Mammary epithelial cell (primary cell): ENCODE measurements around the gene HSPH1.

Experiments used
- EZH2 ChIP-seq: IDR thresholded peaks from 2 replicates; pipeline ENCODE4 v1.6.1; 2012; ENCODE audit warnings: low read length, inconsistent platforms, borderline replicate concordance
- TF ChIP-seq, protein P1 (sequence below), 2 donors: IDR thresholded peaks in 1 of 2; conservative IDR thresholded peaks in 1 of 2; 2 replicates each; pipeline ENCODE4 v1.5.1; 2011 to 2012; ENCODE audit warnings: inconsistent platforms in 2 of 2, low read length in 2 of 2, mild to moderate bottlenecking in 2 of 2, control low read depth in 1 of 2, low read depth in 1 of 2; ENCODE audit not compliant: insufficient read depth in 1 of 2; ENCODE audit errors: extremely low read depth in 1 of 2

DNA sequence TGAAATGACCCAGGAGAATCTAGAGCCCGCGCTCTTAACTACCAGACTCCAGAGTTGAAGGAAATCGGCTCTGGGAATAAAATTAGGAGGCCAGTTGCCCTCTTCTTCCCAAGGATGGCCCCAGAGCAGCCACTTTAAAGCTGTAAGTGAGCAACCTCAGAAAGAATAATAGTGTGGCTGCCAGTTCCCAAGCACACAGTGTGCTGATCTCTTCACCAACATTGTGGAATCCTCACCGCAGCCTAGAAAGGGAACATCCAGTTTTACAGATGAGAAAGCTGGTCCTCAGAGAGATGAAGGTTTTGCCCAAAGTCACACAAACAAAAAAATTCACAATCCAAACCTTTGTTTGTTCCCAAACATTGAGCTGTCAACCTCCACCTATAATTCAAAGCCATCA, 39.6 kb downstream of the HSPH1 start:
- TF ChIP-seq, protein P1, sequence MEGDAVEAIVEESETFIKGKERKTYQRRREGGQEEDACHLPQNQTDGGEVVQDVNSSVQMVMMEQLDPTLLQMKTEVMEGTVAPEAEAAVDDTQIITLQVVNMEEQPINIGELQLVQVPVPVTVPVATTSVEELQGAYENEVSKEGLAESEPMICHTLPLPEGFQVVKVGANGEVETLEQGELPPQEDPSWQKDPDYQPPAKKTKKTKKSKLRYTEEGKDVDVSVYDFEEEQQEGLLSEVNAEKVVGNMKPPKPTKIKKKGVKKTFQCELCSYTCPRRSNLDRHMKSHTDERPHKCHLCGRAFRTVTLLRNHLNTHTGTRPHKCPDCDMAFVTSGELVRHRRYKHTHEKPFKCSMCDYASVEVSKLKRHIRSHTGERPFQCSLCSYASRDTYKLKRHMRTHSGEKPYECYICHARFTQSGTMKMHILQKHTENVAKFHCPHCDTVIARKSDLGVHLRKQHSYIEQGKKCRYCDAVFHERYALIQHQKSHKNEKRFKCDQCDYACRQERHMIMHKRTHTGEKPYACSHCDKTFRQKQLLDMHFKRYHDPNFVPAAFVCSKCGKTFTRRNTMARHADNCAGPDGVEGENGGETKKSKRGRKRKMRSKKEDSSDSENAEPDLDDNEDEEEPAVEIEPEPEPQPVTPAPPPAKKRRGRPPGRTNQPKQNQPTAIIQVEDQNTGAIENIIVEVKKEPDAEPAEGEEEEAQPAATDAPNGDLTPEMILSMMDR (conservative IDR thresholded peaks at IDR 0.05 in 1 of 2, IDR thresholded peaks at IDR 0.05 in 1 of 2; ENCODE audit: extremely low read depth in 1 of 2, insufficient read depth in 1 of 2, low read depth in 1 of 2, low read length in 2 of 2): no peak
- no peak for TF ChIP-seq EZH2
